Aorta (tissue), 5 donors: ENCODE data around the gene SPECC1. TPM values are rescaled to one million over a fixed set of nuclear protein-coding genes. Genes with fewer than 3 reads are reported as not detected.
"Not testable (repeated sequence)": the region's sequence is repeated elsewhere in the genome, so short reads cannot be mapped to it uniquely, and the experiment has no call there.

Experiments used
- ATAC-seq: fragments of 200-7000 bp; cut with Tn5 transposase; one replicate; pipeline ENCODE4 v1.9.1; 2022; ENCODE audit warnings: moderate library complexity; ENCODE audit not compliant: low FRiP score
- DNase-seq, 2 donors: peaks; one replicate each; pipeline ENCODE4 v3.0.0-alpha.2; 2020
- H3K27ac ChIP-seq, 2 donors: one replicate each; pipeline ENCODE4 v1.5.1; 2013; ENCODE audit warnings: low read length in 2 of 2, mild to moderate bottlenecking in 2 of 2, moderate library complexity in 2 of 2, control low read depth in 1 of 2, inconsistent platforms in 1 of 2, low read depth in 1 of 2
- H3K27me3 ChIP-seq, 2 donors: one replicate each; pipeline ENCODE4 v1.6.1; 2013; ENCODE audit warnings: control low read depth in 1 of 2, low read length in 1 of 2, mild to moderate bottlenecking in 1 of 2, moderate library complexity in 1 of 2; ENCODE audit not compliant: insufficient read depth in 2 of 2, control insufficient read depth in 1 of 2
- H3K36me3 ChIP-seq, 2 donors: one replicate each; pipeline ENCODE4 v1.6.1; 2013; ENCODE audit warnings: control low read depth in 1 of 2, low read length in 1 of 2, mild to moderate bottlenecking in 1 of 2; ENCODE audit not compliant: insufficient read depth in 2 of 2, control insufficient read depth in 1 of 2
- H3K4me1 ChIP-seq, 2 donors: one replicate each; pipeline ENCODE4 v1.6.1; 2013; ENCODE audit warnings: low read length in 2 of 2, control low read depth in 1 of 2, mild to moderate bottlenecking in 1 of 2, moderate library complexity in 1 of 2; ENCODE audit not compliant: insufficient read depth in 2 of 2, control insufficient read depth in 1 of 2
- H3K4me3 ChIP-seq, 2 donors: one replicate each; pipeline ENCODE4 v1.5.1; 2013; ENCODE audit warnings: low read length in 2 of 2, control low read depth in 1 of 2, mild to moderate bottlenecking in 1 of 2
- H3K9me3 ChIP-seq: one replicate; pipeline ENCODE4 v1.6.1; 2013; ENCODE audit warnings: mild to moderate bottlenecking, low read length; ENCODE audit not compliant: control insufficient read depth
- WGBS, 2 donors: extraction: QIAGEN DNeasy Blood & Tissue Kit; methylation state at CpG; one replicate each; pipeline ENCODE4 v1.1.7; 2013; 5-methylcytosine and 5-hydroxymethylcytosine counted together
- intact Hi-C, 2 donors: fragments of 100-400 bp; cut with DNase I; formaldehyde crosslinking; loops; one replicate each; pipeline versions ENCODE4 v1.14.2 to v1.15.0; 2022
- polyA plus RNA-seq, 2 donors: library from polyadenylated mRNA; stranded (reverse); fragments of 200-250 nt; gene quantifications; one replicate each; pipeline ENCODE4 v1.2.3, GENCODE V29; 2013
- total RNA-seq, 2 donors: library from RNA; stranded (reverse); fragmentation: NEBNext Ultra II Directional; extraction: Animal tissue kit (Norgen Biotek cat#: 25700); gene quantifications; one replicate each; pipeline ENCODE4 v1.2.1, GENCODE V29; 2021
- donor health status: healthy with polysubstance abuse.
- donor health status: Bipolar disorder and iron deficiency.
- donor health status: DM: no; HTN: no; CAD: no.
- donor health status: DM: no; HTN: no; CAD: no.
- donor health status: DM: yes; HTN: yes; CAD: no.

Gene SPECC1
- total and polyA plus RNA-seq, 4 donors: 37.4 to 68.8 (median 50.3) TPM

DNA sequence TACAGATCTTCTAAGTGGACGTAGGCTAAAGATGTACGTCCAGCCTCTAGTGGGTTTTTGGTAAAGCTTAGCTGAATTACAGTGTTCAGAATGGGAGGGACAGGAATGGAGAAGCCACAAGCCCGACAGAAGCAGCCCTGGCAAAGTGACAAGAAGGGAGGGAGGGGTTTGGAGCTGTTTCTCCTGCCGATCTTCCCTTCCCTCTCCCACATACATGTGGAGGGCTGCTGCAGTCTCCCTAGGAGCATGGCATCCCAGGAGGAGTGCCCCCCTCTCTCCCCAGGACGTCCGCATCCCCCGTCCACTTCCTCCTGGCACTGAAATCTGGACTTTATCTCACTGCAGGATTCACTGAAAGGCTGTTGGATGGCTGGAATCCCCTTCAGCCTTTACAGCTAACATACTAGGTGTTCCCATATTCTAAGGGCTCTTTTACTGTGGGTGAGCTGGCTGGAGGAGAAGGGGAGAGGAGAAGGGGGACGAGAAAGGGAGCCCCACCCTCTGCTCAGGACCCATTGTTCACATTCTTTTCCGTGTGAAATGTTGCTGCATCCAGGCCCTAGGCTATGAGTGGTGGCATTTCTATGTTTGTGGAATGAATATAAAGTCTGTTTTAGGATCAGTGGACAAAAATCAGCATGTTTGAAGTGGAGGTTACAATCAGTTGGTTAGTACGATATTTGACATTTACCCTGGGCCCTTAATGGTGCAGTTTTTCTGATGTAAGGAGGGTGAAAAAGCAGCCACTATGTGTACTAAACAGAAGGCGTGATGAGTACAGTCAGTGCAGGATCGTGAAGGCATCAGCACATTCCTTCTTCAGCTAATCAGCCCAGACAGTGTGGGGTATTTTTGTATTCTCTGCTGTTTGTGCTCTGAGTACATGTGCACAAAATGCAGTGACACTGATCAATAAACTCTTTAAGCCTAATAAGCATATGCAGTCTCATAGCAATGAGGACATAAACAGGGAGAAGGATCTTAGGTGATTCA is 94.6 kb downstream of the SPECC1 start:
- WGBS, 2 donors: 49 to 52% methylated on average over 12 of the region's 12 CpGs
- Histone ChIP-seq H3K27me3 (no peaks in the 10 kb centered on the region), H3K36me3 (peaks cover 2% of the 10 kb centered on the region in 2 donors), H3K27ac (no peak overlapping the region), H3K4me3 (no peak overlapping the region), H3K9me3 (no peaks in the 10 kb centered on the region), H3K4me1 (no peaks in the 10 kb centered on the region)
- intact Hi-C loops: no loop called here
- ATAC-seq: no peak
- peak in 1 of 2 donors; percentile 55 for DNase-seq

DNA sequence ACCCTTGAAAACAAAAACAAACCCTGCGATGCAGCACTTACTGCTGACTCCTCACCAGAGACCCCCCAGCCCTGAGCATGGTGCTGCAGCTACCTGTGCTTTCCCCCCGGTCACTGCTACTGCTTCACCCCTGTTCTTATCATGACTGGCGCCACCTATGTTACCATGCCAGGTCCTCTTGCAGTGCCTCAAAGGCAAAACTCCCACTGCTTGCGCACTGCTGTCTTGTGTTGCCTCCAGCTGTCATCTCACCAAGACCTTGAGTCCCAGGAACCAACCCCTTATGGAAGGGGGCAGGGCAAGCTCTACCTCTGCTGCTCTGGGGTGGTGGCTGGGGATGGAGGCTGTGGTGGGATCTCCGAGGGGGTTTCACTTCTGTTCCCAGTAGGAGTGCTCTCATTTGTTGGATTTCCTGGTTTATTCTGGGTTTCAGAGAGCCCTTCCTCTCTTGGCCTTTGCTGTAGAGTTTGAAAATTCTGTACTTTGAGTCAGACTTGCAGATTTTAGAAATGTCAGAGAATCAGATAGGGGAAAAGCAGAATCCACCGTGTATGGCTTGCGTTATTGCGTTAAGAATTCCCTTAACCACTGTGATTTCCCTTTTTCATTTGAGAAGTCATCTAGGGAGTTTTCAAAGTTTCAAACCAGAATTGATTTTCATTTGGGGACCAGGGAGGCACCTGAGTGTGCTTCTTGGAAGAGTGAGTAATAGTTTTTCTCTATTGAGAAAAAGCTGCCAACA is 96.6 kb downstream of the SPECC1 start:
- 87 to 89% methylated on average over 8 of the region's 8 CpGs for WGBS, 2 donors
- Histone ChIP-seq H3K4me3 (no peak overlapping the region), H3K36me3 (peaks cover 2% of the 10 kb centered on the region in 2 donors), H3K9me3 (no peaks in the 10 kb centered on the region), H3K27ac (no peak overlapping the region), H3K4me1 (no peaks in the 10 kb centered on the region), H3K27me3 (no peaks in the 10 kb centered on the region)
- DNase-seq: no peak
- no peak for ATAC-seq
- intact Hi-C loops: no loop called here

DNA sequence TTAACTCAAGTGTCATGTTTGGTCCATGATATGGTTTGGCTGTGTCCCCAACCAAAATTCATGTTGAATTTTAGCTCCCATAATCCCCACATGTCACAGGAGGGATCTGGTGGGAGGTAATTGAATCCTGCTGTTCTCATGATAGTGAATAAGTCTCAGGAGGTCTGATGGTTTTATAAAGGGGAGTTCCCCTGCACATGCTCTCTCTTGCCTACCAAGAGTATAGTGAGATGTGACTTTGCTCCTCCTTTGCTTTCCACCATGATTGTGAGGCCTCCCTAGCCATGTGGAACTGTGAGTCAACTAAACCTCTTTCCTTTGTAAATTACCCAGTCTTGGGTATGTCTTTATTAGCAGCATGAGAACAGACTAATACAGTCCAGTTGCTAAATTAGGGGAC is 97.3 kb downstream of the SPECC1 start:
- H3K36me3 ChIP-seq, H3K4me3 ChIP-seq, H3K4me1 ChIP-seq, intact Hi-C loops, H3K9me3 ChIP-seq, H3K27me3 ChIP-seq, H3K27ac ChIP-seq, ATAC-seq, DNase-seq: not testable (repeated sequence)

DNA sequence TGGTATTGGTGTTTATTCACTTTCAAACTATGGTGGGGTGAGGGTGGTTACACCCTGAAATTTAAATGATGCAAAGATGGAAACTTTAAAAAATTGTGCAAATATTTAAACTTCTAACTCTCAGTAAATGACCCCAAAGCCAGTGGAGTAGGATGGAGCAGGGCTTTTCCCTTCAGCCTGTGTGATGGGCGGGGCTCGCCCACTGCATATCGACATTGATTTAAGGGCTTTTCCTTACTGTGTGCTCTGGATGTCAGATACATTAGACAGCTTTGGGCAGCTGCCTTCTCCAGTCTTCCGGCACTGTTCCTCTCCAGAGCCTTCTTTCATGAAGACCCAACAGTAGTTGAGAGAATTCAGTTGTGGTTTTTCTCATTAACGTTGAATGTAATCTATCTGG is 99.9 kb downstream of the SPECC1 start:
- 95 to 96% methylated on average over 5 of the region's 5 CpGs for WGBS, 2 donors
- no peaks in the 10 kb centered on the region for H3K9me3 ChIP-seq
- no peaks in the 10 kb centered on the region for H3K27me3 ChIP-seq
- no peak overlapping the region for H3K27ac ChIP-seq
- intact Hi-C loops: no loop called here
- ATAC-seq (no peak), DNase-seq (no peak)
- H3K36me3 ChIP-seq: no peaks in the 10 kb centered on the region
- H3K4me1 ChIP-seq: no peaks in the 10 kb centered on the region
- no peak overlapping the region for H3K4me3 ChIP-seq

DNA sequence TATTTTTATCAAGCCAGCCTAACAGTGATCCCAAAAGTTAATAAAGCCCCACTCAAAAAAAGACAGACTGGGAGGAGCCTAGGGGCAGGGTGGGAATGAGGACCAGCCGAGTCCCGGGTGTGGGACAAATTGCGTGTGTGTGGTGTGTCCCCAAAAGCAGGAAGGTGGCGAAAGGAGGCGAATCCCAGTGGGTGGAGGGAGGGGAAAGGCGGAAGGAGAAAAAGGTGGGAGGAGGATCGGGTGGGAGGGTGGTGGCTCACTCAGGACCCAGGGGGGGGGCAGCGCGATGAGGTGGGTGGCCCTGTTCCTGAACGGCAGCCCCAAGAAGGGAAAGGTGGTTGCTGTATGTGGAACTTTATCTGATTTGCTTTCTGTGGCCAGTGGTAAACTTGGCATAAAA is 102.4 kb downstream of the SPECC1 start:
- WGBS, 2 donors: 89 to 93% methylated on average over 10 of the region's 10 CpGs
- DNase-seq: no peak
- intact Hi-C loops: loop anchor here in 1 of 2 donors (5.0 kb wide), 1 partner anchor 104 kb away; the partner anchor contains the start of gene SPECC1
- no peaks in the 10 kb centered on the region for H3K36me3 ChIP-seq
- no peaks in the 10 kb centered on the region for H3K4me1 ChIP-seq
- ATAC-seq: no peak
- H3K27ac ChIP-seq: no peak overlapping the region
- H3K27me3 ChIP-seq: no peaks in the 10 kb centered on the region
- no peaks in the 10 kb centered on the region for H3K9me3 ChIP-seq
- no peak overlapping the region for H3K4me3 ChIP-seq

DNA sequence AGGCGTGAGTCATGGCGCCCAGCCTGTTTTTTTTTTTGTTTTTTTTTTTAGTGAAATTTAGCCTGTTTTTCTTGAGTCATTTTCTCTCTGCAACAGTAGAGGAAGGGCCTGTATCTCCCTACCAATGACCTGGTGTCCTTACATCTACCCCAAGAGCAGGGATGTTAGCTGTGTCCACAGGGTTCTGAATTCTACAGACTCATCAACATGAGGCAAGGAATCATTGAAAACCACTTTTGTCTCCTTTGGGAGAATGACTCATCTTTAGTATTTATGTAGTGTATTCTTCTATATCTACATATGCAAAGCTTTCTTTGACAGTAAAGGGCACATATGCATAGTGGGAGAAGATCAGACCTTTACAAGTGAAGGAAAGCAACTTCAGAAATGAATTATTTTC is 105.3 kb downstream of the SPECC1 start:
- H3K27me3 ChIP-seq: no peaks in the 10 kb centered on the region
- no peak overlapping the region for H3K4me3 ChIP-seq
- H3K9me3 ChIP-seq: no peaks in the 10 kb centered on the region
- WGBS, 2 donors: 87 to 94% methylated on average over 2 of the region's 2 CpGs
- no peaks in the 10 kb centered on the region for H3K36me3 ChIP-seq
- H3K4me1 ChIP-seq: no peaks in the 10 kb centered on the region
- DNase-seq (no peak), ATAC-seq (no peak)
- intact Hi-C loops: loop anchor here in 1 of 2 donors (2.0 to 5.0 kb wide), 2 partner anchors 107 to 122 kb away; partner anchors contain the start of gene SPECC1
- no peak overlapping the region for H3K27ac ChIP-seq

DNA sequence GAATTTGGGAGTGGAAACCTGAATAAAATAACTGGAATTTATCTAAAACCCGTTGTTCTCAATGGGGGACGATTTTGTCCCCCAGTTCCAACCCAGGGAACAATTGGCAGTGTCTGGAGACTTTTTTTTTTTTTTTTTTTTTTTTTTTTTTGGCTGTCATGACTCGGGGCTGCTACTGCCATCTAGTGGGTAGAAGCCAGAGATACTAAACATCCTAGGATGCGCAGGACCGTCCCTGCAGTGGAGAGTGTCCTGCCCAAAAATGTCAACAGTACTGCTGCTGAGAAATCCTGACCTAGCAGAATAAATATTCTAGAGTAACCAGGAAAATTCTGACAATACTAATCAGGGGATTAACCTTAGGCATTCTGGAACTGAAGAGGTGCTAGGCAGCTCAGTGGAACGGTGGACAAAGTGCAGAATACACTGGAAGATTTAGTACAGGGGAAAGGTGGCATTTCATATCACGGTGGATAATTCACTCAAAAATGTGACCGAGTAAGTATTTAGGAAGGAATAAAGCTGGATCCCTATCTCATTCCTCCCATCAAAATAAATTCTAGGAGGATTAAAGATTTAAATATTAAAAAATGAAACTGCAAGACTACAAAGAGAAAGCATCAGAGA is 107.6 kb downstream of the SPECC1 start:
- DNase-seq (no peak), ATAC-seq (peak; percentile 84)
- H3K27ac ChIP-seq: no peak overlapping the region
- H3K4me3 ChIP-seq: no peak overlapping the region
- intact Hi-C loops: loop anchor here in 1 of 2 donors (2.0 kb wide), 1 partner anchor 124 kb away; no protein-coding TSS in a partner anchor
- no peaks in the 10 kb centered on the region for H3K36me3 ChIP-seq
- 8% methylated on average over 8 of the region's 8 CpGs for WGBS, 2 donors
- no peaks in the 10 kb centered on the region for H3K9me3 ChIP-seq
- no peaks in the 10 kb centered on the region for H3K27me3 ChIP-seq
- H3K4me1 ChIP-seq: no peaks in the 10 kb centered on the region

DNA sequence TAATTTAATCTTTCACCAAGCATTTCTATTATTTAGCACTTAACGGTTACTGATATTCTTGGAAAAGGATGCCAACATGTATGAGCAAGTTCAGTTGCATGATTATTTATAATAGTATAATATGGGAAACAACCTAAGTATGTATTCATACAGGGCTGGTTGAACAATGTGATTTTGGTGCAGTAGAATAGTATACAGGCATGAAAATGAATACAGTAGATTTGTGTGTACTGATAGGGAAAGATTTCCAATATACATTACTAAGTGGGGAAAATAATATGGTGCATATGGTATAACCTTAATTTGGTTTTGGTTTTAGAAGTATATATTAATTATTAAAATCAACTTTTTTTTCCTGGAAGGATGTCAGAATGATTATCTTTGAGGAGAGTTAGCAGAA is 109.1 kb downstream of the SPECC1 start:
- WGBS, 2 donors: 92 to 95% methylated on average over 1 of the region's 1 CpG
- intact Hi-C loops: no loop called here
- ATAC-seq: no peak

More for the DNA sequence above, 109.1 kb downstream of the SPECC1 start:
- Histone ChIP-seq H3K27me3 (no peaks in the 10 kb centered on the region), H3K4me1 (no peaks in the 10 kb centered on the region), H3K4me3 (no peak overlapping the region), H3K36me3 (no peaks in the 10 kb centered on the region), H3K9me3 (no peaks in the 10 kb centered on the region), H3K27ac (no peak overlapping the region)
- DNase-seq: no peak
